Panc1 (cell line): ENCODE results near the gene CCDC50. TPM values are rescaled to one million over a fixed set of nuclear protein-coding genes. Genes with fewer than 3 reads are reported as not detected.

Source experiments
- ATAC-seq: fragments of 200-7000 bp; cut with Tn5 transposase; 2 replicates; pipeline ENCODE4 v1.9.1; 2020; ENCODE audit warnings: mild to moderate bottlenecking, moderate library complexity
- BruUV-seq: library from RNA; stranded (reverse); fragments of 400-500 nt; replicated peaks from 2 replicates; lab custom pipeline; 2021; lab: Mats Ljungman, UMichigan
- CTCF ChIA-PET: fragments of 300-600 bp; sonication (Branson Sonifier 250); formaldehyde crosslinking; loops from one replicate; lab custom pipeline; 2022; ENCODE audit warnings: antibody characterized with exemption; lab: Charles Lee
- POLR2A ChIA-PET: fragments of 300-600 bp; sonication (Branson Sonifier 250); formaldehyde crosslinking; loops from one replicate; lab custom pipeline; 2022; ENCODE audit warnings: antibody characterized with exemption; lab: Charles Lee
- DNase-seq: peaks from one replicate; pipeline ENCODE4 v3.0.0-alpha.2; 2010; ENCODE audit warnings: low read depth, low spot score
- H3K27ac ChIP-seq: 2 replicates; pipeline ENCODE4 v1.5.1; 2011; ENCODE audit warnings: mild to moderate bottlenecking, low read length, inconsistent platforms
- H3K27me3 ChIP-seq: fragments of 200-500 bp; sonication (Bioruptor generic); 2 replicates; pipeline ENCODE4 v1.6.0; 2014; ENCODE audit warnings: low read length, inconsistent platforms; ENCODE audit not compliant: control insufficient read depth, insufficient read depth
- H3K36me3 ChIP-seq: fragments of 200-500 bp; sonication (Bioruptor generic); 2 replicates; pipeline ENCODE4 v1.5.1; 2014; ENCODE audit warnings: inconsistent platforms, mild to moderate bottlenecking, low read length, moderate library complexity; ENCODE audit not compliant: control insufficient read depth, insufficient read depth
- H3K4me1 ChIP-seq: 2 replicates; pipeline ENCODE4 v1.5.1; 2011; ENCODE audit warnings: inconsistent platforms, mild to moderate bottlenecking, low read length, moderate library complexity; ENCODE audit not compliant: control insufficient read depth, insufficient read depth
- H3K4me3 ChIP-seq, 2 experiments: 2 replicates each; pipeline ENCODE4 v1.5.1; 2011 to 2012; ENCODE audit warnings: low read depth in 2 of 2, low read length in 2 of 2, mild to moderate bottlenecking in 2 of 2, inconsistent platforms in 1 of 2, moderate library complexity in 1 of 2
- H3K9me3 ChIP-seq: fragments of 200-500 bp; sonication (Bioruptor generic); 2 replicates; pipeline ENCODE4 v1.5.1; 2014; ENCODE audit warnings: low read depth, mild to moderate bottlenecking, inconsistent platforms, low read length, moderate library complexity; ENCODE audit not compliant: control insufficient read depth, insufficient read depth
- POLR2AphosphoS5 ChIP-seq: IDR thresholded peaks from 2 replicates; pipeline ENCODE4 v1.6.1; 2012; ENCODE audit warnings: mild to moderate bottlenecking, low read depth, low read length, moderate library complexity
- SIN3A ChIP-seq: IDR thresholded peaks from 2 replicates; pipeline ENCODE4 v1.6.1; 2012; ENCODE audit warnings: low read depth, mild to moderate bottlenecking, low read length, moderate library complexity, borderline replicate concordance; ENCODE audit not compliant: insufficient read depth
- TCF7L2 ChIP-seq: IDR thresholded peaks from 2 replicates; pipeline ENCODE4 v1.6.1; 2011; ENCODE audit warnings: mild to moderate bottlenecking, low read depth, low read length, inconsistent platforms
- in situ Hi-C: cut with HindIII; loops from 2 replicates; pipeline ENCODE4 v1.10.0; 2016; ENCODE audit warnings: low sequenced_read_pairs, low pct_unique_long_range_greater_than_20kb
- intact Hi-C: fragments of 100-400 bp; cut with micrococcal nuclease; formaldehyde crosslinking; loops from one replicate; pipeline ENCODE4 v1.10.0; 2022; ENCODE audit not compliant: unreplicated experiment
- total RNA-seq: library from RNA; stranded (reverse); gene quantifications from one replicate; pipeline ENCODE4 v1.2.1, GENCODE V29; 2021; ENCODE audit not compliant: unreplicated experiment
- TF ChIP-seq, protein P1 (sequence below): fragments of 450-650 bp; IDR thresholded peaks from 2 replicates; pipeline ENCODE4 v1.5.1; 2017; ENCODE audit warnings: mild to moderate bottlenecking
- TF ChIP-seq, protein P2 (sequence below), 2 experiments: IDR thresholded peaks; 2 replicates each; pipeline ENCODE4 v1.6.1; 2011 to 2012; ENCODE audit warnings: low read depth in 2 of 2, control low read depth in 1 of 2, low read length in 1 of 2, mild to moderate bottlenecking in 1 of 2, moderate library complexity in 1 of 2; ENCODE audit not compliant: insufficient read depth in 1 of 2

Gene CCDC50
- total RNA-seq, 1 experiment from 2014 or later, result 89.3 TPM

DNA sequence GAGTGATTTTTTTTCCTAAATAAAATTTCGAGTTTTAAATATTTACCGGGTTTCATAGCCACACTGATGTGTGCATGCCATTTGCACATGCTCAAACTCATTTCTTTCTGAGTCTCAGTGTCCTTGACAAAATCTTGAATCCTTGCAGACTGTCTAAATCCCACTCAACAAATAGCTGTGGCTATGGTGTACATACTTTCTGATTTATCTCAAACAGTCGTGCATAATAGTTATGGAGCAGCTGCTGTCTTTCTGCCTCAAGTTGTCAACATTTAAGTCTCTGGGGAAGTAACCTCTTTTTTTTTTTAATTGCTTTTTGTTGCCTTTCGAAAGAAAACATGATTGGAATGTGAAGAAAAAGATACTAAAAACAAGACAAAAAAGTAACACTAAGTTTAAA is 53.9 kb downstream of the CCDC50 start:
- TF ChIP-seq, protein P1, sequence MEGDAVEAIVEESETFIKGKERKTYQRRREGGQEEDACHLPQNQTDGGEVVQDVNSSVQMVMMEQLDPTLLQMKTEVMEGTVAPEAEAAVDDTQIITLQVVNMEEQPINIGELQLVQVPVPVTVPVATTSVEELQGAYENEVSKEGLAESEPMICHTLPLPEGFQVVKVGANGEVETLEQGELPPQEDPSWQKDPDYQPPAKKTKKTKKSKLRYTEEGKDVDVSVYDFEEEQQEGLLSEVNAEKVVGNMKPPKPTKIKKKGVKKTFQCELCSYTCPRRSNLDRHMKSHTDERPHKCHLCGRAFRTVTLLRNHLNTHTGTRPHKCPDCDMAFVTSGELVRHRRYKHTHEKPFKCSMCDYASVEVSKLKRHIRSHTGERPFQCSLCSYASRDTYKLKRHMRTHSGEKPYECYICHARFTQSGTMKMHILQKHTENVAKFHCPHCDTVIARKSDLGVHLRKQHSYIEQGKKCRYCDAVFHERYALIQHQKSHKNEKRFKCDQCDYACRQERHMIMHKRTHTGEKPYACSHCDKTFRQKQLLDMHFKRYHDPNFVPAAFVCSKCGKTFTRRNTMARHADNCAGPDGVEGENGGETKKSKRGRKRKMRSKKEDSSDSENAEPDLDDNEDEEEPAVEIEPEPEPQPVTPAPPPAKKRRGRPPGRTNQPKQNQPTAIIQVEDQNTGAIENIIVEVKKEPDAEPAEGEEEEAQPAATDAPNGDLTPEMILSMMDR, result no peak
- TF ChIP-seq, protein P2, sequence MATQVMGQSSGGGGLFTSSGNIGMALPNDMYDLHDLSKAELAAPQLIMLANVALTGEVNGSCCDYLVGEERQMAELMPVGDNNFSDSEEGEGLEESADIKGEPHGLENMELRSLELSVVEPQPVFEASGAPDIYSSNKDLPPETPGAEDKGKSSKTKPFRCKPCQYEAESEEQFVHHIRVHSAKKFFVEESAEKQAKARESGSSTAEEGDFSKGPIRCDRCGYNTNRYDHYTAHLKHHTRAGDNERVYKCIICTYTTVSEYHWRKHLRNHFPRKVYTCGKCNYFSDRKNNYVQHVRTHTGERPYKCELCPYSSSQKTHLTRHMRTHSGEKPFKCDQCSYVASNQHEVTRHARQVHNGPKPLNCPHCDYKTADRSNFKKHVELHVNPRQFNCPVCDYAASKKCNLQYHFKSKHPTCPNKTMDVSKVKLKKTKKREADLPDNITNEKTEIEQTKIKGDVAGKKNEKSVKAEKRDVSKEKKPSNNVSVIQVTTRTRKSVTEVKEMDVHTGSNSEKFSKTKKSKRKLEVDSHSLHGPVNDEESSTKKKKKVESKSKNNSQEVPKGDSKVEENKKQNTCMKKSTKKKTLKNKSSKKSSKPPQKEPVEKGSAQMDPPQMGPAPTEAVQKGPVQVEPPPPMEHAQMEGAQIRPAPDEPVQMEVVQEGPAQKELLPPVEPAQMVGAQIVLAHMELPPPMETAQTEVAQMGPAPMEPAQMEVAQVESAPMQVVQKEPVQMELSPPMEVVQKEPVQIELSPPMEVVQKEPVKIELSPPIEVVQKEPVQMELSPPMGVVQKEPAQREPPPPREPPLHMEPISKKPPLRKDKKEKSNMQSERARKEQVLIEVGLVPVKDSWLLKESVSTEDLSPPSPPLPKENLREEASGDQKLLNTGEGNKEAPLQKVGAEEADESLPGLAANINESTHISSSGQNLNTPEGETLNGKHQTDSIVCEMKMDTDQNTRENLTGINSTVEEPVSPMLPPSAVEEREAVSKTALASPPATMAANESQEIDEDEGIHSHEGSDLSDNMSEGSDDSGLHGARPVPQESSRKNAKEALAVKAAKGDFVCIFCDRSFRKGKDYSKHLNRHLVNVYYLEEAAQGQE (IDR thresholded peaks at IDR 0.05; ENCODE audit: insufficient read depth in 1 of 2, low read depth in 2 of 2, low read length in 1 of 2), result no peak
- TF ChIP-seq POLR2AphosphoS5 (no peak), SIN3A (no peak), TCF7L2 (no peak)
- no peak overlapping the region for H3K27ac ChIP-seq
- peaks cover 6% of the 10 kb centered on the region for H3K4me1 ChIP-seq
- ATAC-seq, result no peak
- POLR2A ChIA-PET, result no interaction called here
- BruUV-seq, result no TSS peak
- CTCF ChIA-PET, result no interaction called here
- peaks cover 30% of the 10 kb centered on the region for H3K36me3 ChIP-seq
- H3K9me3 ChIP-seq, result no peaks in the 10 kb centered on the region
- in situ Hi-C loops (no loop called here), intact Hi-C loops (no loop called here)
- DNase-seq, result no peak
- H3K4me3 ChIP-seq, result no peak overlapping the region
- H3K27me3 ChIP-seq, result no peaks in the 10 kb centered on the region

DNA sequence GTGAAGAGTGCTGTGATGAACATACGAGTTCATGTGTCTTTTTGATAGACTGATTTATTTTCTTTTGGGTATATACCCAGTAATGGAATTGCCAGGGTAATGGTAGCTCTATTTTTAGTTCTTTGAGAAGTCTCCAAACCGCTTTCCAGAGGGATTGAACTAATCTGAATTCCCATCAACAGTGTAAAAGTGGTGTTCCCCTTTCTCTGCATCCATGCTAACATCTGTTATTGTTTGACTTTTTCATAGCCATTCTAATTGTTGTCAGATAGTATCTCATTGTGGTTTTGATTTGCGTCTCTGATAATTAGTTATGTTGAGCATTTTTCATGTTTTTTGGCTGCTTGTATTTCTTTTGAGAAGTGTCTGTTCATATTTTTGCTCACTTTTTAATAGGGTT is 55.9 kb downstream of the CCDC50 start:
- H3K4me1 ChIP-seq, result no peaks in the 10 kb centered on the region
- in situ Hi-C loops (no loop called here), intact Hi-C loops (loop anchor here (5.0 kb wide), 1 partner anchor 143 kb away; no protein-coding TSS in a partner anchor)
- POLR2A ChIA-PET, result no interaction called here
- CTCF ChIA-PET, result no interaction called here
- H3K36me3 ChIP-seq, result peaks cover 22% of the 10 kb centered on the region
- TF ChIP-seq, protein P2 (IDR thresholded peaks at IDR 0.05; ENCODE audit: insufficient read depth in 1 of 2, low read depth in 2 of 2, low read length in 1 of 2), result no peak
- TF ChIP-seq TCF7L2, result no peak
- TF ChIP-seq, protein P1, result no peak
- no peak for ATAC-seq
- no peak for DNase-seq
- H3K27ac ChIP-seq, result no peak overlapping the region
- H3K27me3 ChIP-seq, result no peaks in the 10 kb centered on the region
- H3K9me3 ChIP-seq, result no peaks in the 10 kb centered on the region
- no peak overlapping the region for H3K4me3 ChIP-seq
- no TSS peak for BruUV-seq
